HEK293 (cell line): Measurements from ENCODE around the gene GBGT1.

ENCODE experiments used
- CTCF ChIA-PET: fragments of 350-600 bp; formaldehyde crosslinking; extraction: SDS; loops from one replicate; lab custom pipeline; 2021; ENCODE audit warnings: antibody characterized with exemption; lab: Yijun Ruan, JAX
- POLR2A ChIA-PET: fragments of 300-600 bp; formaldehyde crosslinking; extraction: SDS; loops from one replicate; lab custom pipeline; 2020; ENCODE audit warnings: antibody characterized with exemption, inconsistent platforms; lab: Yijun Ruan, JAX
- H3K27ac ChIP-seq: fragments of 200-500 bp; sonication (Bioruptor generic); 2 replicates; pipeline ENCODE4 v1.5.1; 2014; ENCODE audit warnings: low read depth, low read length, control low read depth, inconsistent platforms; ENCODE audit errors: extremely low read depth
- H3K36me3 ChIP-seq, 2 experiments: fragments of 200-500 bp in 1 of 2; sonication (Bioruptor generic) in 1 of 2; 1 replicate in 1 of 2; 2 replicates in 1 of 2; pipeline ENCODE4 v1.5.1; 2014 to 2017; ENCODE audit warnings: inconsistent platforms in 2 of 2, low read length in 2 of 2; ENCODE audit not compliant: control insufficient read depth in 2 of 2, insufficient read depth in 1 of 2
- H3K4me1 ChIP-seq: fragments of 200-500 bp; sonication (Bioruptor generic); 2 replicates; pipeline ENCODE4 v1.5.1; 2014; ENCODE audit warnings: mild to moderate bottlenecking, low read length, inconsistent platforms; ENCODE audit not compliant: control insufficient read depth, insufficient read depth
- H3K4me3 ChIP-seq: 2 replicates; pipeline ENCODE4 v1.5.1; 2011; ENCODE audit warnings: low read depth, mild to moderate bottlenecking, control low read depth, low read length, moderate library complexity
- H3K9me3 ChIP-seq: fragments of 200-500 bp; sonication (Bioruptor generic); 2 replicates; pipeline ENCODE4 v1.5.1; 2014; ENCODE audit warnings: low read depth, low read length, inconsistent platforms; ENCODE audit not compliant: control insufficient read depth, insufficient read depth
- BCL11A ChIP-seq: fragments of 450-650 bp; formaldehyde crosslinking; IDR thresholded peaks from 2 replicates; pipeline ENCODE4 v1.5.1; 2016; ENCODE audit warnings: low read depth, missing biosample characterization, missing genetic modification characterization
- EGR2 ChIP-seq: fragments of 450-650 bp; formaldehyde crosslinking; IDR thresholded peaks from 2 replicates; pipeline ENCODE4 v1.5.1; 2016; ENCODE audit warnings: low read depth, missing biosample characterization, missing genetic modification characterization
- HIC1 ChIP-seq: fragments of 450-650 bp; formaldehyde crosslinking; IDR thresholded peaks from 2 replicates; pipeline ENCODE4 v1.5.1; 2016; ENCODE audit warnings: missing biosample characterization, missing genetic modification characterization
- OSR2 ChIP-seq: fragments of 450-650 bp; formaldehyde crosslinking; IDR thresholded peaks from 2 replicates; pipeline ENCODE4 v1.5.1; 2016; ENCODE audit warnings: missing biosample characterization, missing genetic modification characterization
- PRDM1 ChIP-seq: fragments of 450-650 bp; formaldehyde crosslinking; IDR thresholded peaks from 2 replicates; pipeline ENCODE4; 2016; ENCODE audit warnings: missing biosample characterization, missing genetic modification characterization
- SP2 ChIP-seq: fragments of 450-650 bp; formaldehyde crosslinking; IDR thresholded peaks from 2 replicates; pipeline ENCODE4 v1.5.1; 2016; ENCODE audit warnings: missing biosample characterization, missing genetic modification characterization
- SP3 ChIP-seq: fragments of 450-650 bp; formaldehyde crosslinking; IDR thresholded peaks from 2 replicates; pipeline ENCODE4 v1.5.1; 2016; ENCODE audit warnings: missing biosample characterization, missing genetic modification characterization
- ZBTB8A ChIP-seq: fragments of 450-650 bp; formaldehyde crosslinking; IDR thresholded peaks from 2 replicates; pipeline ENCODE4 v1.5.1; 2016; ENCODE audit warnings: missing biosample characterization, missing genetic modification characterization
- ZFP69B ChIP-seq: fragments of 450-650 bp; formaldehyde crosslinking; IDR thresholded peaks from 2 replicates; pipeline ENCODE4 v1.5.1; 2016; ENCODE audit warnings: missing biosample characterization, missing genetic modification characterization
- ZNF112 ChIP-seq: fragments of 450-650 bp; formaldehyde crosslinking; IDR thresholded peaks from 2 replicates; pipeline ENCODE4 v1.5.0; 2017; ENCODE audit warnings: missing biosample characterization, missing genetic modification characterization
- ZNF169 ChIP-seq: fragments of 450-650 bp; formaldehyde crosslinking; IDR thresholded peaks from 2 replicates; pipeline ENCODE4 v1.5.1; 2016; ENCODE audit warnings: missing biosample characterization, missing genetic modification characterization
- ZNF23 ChIP-seq: fragments of 450-650 bp; formaldehyde crosslinking; IDR thresholded peaks from 2 replicates; pipeline ENCODE4 v1.5.1; 2016; ENCODE audit warnings: missing biosample characterization, missing genetic modification characterization, borderline replicate concordance
- ZNF24 ChIP-seq: fragments of 450-650 bp; formaldehyde crosslinking; IDR thresholded peaks from 2 replicates; pipeline ENCODE4 v1.5.1; 2016; ENCODE audit warnings: missing biosample characterization, missing genetic modification characterization
- ZNF248 ChIP-seq: fragments of 450-650 bp; formaldehyde crosslinking; IDR thresholded peaks from 2 replicates; pipeline ENCODE4 v1.5.1; 2017; ENCODE audit warnings: missing biosample characterization, missing genetic modification characterization
- ZNF433 ChIP-seq: fragments of 450-650 bp; formaldehyde crosslinking; IDR thresholded peaks from 2 replicates; pipeline ENCODE4 v1.5.1; 2016; ENCODE audit warnings: missing biosample characterization, missing genetic modification characterization, low read depth
- ZNF514 ChIP-seq: fragments of 450-650 bp; formaldehyde crosslinking; IDR thresholded peaks from 2 replicates; pipeline ENCODE4 v1.5.1; 2016; ENCODE audit warnings: missing biosample characterization, missing genetic modification characterization
- ZNF529 ChIP-seq: fragments of 450-650 bp; formaldehyde crosslinking; IDR thresholded peaks from 2 replicates; pipeline ENCODE4 v1.5.1; 2017; ENCODE audit warnings: missing genetic modification characterization, missing biosample characterization; ENCODE audit not compliant: insufficient replicate concordance
- ZNF560 ChIP-seq: fragments of 450-650 bp; formaldehyde crosslinking; IDR thresholded peaks from 2 replicates; pipeline ENCODE4 v1.5.1; 2017; ENCODE audit warnings: missing biosample characterization, missing genetic modification characterization, borderline replicate concordance
- ZNF600 ChIP-seq: fragments of 450-650 bp; formaldehyde crosslinking; IDR thresholded peaks from 2 replicates; pipeline ENCODE4 v1.5.1; 2016; ENCODE audit warnings: missing biosample characterization, missing genetic modification characterization
- ZNF629 ChIP-seq: fragments of 450-650 bp; formaldehyde crosslinking; IDR thresholded peaks from 2 replicates; pipeline ENCODE4 v1.5.1; 2017; ENCODE audit warnings: missing biosample characterization, missing genetic modification characterization
- ZNF654 ChIP-seq: fragments of 450-650 bp; formaldehyde crosslinking; IDR thresholded peaks from 2 replicates; pipeline ENCODE4 v1.5.1; 2016; ENCODE audit warnings: low read depth, missing biosample characterization, missing genetic modification characterization
- ZNF692 ChIP-seq: fragments of 450-650 bp; formaldehyde crosslinking; IDR thresholded peaks from 2 replicates; pipeline ENCODE4 v1.5.1; 2016; ENCODE audit warnings: missing biosample characterization, missing genetic modification characterization
- ZSCAN30 ChIP-seq: fragments of 450-650 bp; IDR thresholded peaks from 2 replicates; pipeline ENCODE4 v1.5.1; 2018; ENCODE audit warnings: missing biosample characterization, mild to moderate bottlenecking, missing genetic modification characterization, moderate library complexity
- TF ChIP-seq, protein P1 (sequence below): fragments of 450-650 bp; formaldehyde crosslinking; IDR thresholded peaks from 2 replicates; pipeline ENCODE4 v1.5.1; 2016; ENCODE audit warnings: missing biosample characterization, missing genetic modification characterization
- TF ChIP-seq, protein P2 (sequence below): fragments of 450-650 bp; formaldehyde crosslinking; IDR thresholded peaks from 2 replicates; pipeline ENCODE4 v1.5.1; 2016; ENCODE audit warnings: missing biosample characterization, missing genetic modification characterization, borderline replicate concordance

Gene GBGT1

DNA sequence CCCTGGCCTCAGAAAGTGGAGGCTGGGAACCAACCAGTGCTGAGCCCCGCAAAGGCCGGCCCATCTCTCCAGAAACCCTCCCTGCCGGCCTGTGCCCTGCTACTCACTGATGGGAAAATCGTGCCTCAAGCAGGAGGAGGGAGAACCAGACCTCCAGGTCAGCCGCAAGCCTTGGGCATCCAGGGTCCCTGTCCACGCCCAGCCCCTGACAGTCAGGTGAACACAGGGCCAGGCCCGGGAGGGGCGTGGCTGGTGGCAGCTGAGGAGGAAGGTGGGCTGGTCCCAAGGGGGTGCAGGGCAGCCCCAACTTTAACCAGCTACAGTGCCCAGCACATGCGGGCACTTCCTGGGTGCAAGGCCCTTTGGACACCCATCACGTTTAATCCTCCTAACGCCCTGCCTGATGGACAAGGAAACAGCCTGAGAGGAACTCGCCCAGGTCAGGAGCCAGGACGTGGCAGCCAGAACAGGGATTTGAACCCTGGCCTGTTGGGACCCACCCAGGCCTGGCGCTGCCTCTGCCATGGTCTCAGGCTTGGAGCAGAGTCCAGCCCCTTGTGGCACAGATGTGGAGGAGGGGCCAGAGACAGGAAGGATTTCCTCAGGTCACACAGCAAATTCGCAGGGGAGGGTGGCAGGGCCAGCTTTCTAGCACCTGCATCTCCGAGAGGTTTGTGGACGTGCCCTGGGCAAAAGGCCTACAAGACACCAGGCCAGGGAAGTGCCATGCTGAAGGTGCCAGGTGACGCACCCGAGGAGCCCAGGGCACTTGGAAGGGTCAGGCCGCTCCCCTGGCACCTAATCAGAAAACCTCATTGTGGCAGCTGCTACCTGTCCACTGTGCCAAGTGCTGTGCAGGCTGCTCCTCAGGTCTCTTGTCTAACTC lies 47.1 kb downstream of the GBGT1 start:
- Histone ChIP-seq H3K36me3 (peaks cover 0 to 25% of the 10 kb centered on the region in 2 experiments; a peak in 1 of 3 replicates), H3K4me1 (peaks cover 14% of the 10 kb centered on the region), H3K9me3 (no peaks in the 10 kb centered on the region), H3K4me3 (no peak overlapping the region), H3K27ac (no peak overlapping the region)
- ChIA-PET POLR2A (interaction anchor here (1.0 to 4.0 kb wide), 5 partner anchors 8 to 86 kb away, joined by 3 to 24 read pairs (median 11); partner anchors contain the start of gene GTF3C5), CTCF (interaction anchor here (0.6 to 22.4 kb wide), 4 partner anchors 14 to 216 kb away, joined by 3 to 342 read pairs (median 14); no protein-coding TSS in a partner anchor)
- TF ChIP-seq ZNF24 (tag by site-specific recombination): no peak
- 0 out of 2 replicates have a peak, but pooled peaks have one; percentile 17 for TF ChIP-seq HIC1
- 0 out of 2 replicates have a peak, but pooled peaks have one; percentile 4 for TF ChIP-seq SP2

GRCh38 chr9:133115604-133116345 lies 47.9 kb downstream of the GBGT1 start:
- Histone ChIP-seq H3K4me3 (no peak overlapping the region), H3K27ac (no peak overlapping the region), H3K36me3 (peaks cover 0 to 32% of the 10 kb centered on the region in 2 experiments; a peak in 1 of 3 replicates), H3K4me1 (peaks cover 14% of the 10 kb centered on the region), H3K9me3 (no peaks in the 10 kb centered on the region)
- ChIA-PET CTCF (interaction anchor here (0.6 to 22.4 kb wide), 7 partner anchors 13 to 123 kb away, joined by 3 to 342 read pairs (median 3); no protein-coding TSS in a partner anchor), POLR2A (interaction anchor here (0.5 to 2.6 kb wide), 3 partner anchors 16 to 368 kb away, joined by 3 to 20 read pairs (median 3); partner anchors contain the start of gene GTF3C5)
- TF ChIP-seq ZSCAN30 (tag by site-specific recombination) (no peak), PRDM1 (tag by site-specific recombination) (no peak), ZNF23 (tag by site-specific recombination) (no peak), BCL11A (tag by site-specific recombination) (no peak), ZBTB8A (tag by site-specific recombination) (peak; percentile 22; the same call in 1 of the 2 replicates), ZNF112 (tag by site-specific recombination) (no peak), ZNF629 (tag by site-specific recombination) (peak; percentile 49; the same call in 1 of the 2 replicates), OSR2 (tag by site-specific recombination) (0 out of 2 replicates have a peak, but pooled peaks have one; percentile 36), ZNF600 (peak; percentile 69), SP3 (tag by site-specific recombination) (no peak), ZNF169 (tag by site-specific recombination) (no peak), EGR2 (tag by site-specific recombination) (peak; percentile 56), ZFP69B (tag by site-specific recombination) (peak; percentile 96), ZNF514 (tag by site-specific recombination) (no peak), ZNF433 (tag by site-specific recombination) (no peak), ZNF560 (no peak), ZNF529 (tag by site-specific recombination) (no peak), ZNF248 (tag by site-specific recombination) (no peak), ZNF24 (tag by site-specific recombination) (no peak), SP2 (0 out of 2 replicates have a peak, but pooled peaks have one; percentile 32), ZNF692 (tag by site-specific recombination) (peak; percentile 91), ZNF654 (tag by site-specific recombination) (no peak)
- TF ChIP-seq, protein P1, sequence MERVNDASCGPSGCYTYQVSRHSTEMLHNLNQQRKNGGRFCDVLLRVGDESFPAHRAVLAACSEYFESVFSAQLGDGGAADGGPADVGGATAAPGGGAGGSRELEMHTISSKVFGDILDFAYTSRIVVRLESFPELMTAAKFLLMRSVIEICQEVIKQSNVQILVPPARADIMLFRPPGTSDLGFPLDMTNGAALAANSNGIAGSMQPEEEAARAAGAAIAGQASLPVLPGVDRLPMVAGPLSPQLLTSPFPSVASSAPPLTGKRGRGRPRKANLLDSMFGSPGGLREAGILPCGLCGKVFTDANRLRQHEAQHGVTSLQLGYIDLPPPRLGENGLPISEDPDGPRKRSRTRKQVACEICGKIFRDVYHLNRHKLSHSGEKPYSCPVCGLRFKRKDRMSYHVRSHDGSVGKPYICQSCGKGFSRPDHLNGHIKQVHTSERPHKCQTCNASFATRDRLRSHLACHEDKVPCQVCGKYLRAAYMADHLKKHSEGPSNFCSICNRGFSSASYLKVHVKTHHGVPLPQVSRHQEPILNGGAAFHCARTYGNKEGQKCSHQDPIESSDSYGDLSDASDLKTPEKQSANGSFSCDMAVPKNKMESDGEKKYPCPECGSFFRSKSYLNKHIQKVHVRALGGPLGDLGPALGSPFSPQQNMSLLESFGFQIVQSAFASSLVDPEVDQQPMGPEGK (tag by site-specific recombination): 0 out of 2 replicates have a peak, but pooled peaks have one; percentile 44
- TF ChIP-seq, protein P2, sequence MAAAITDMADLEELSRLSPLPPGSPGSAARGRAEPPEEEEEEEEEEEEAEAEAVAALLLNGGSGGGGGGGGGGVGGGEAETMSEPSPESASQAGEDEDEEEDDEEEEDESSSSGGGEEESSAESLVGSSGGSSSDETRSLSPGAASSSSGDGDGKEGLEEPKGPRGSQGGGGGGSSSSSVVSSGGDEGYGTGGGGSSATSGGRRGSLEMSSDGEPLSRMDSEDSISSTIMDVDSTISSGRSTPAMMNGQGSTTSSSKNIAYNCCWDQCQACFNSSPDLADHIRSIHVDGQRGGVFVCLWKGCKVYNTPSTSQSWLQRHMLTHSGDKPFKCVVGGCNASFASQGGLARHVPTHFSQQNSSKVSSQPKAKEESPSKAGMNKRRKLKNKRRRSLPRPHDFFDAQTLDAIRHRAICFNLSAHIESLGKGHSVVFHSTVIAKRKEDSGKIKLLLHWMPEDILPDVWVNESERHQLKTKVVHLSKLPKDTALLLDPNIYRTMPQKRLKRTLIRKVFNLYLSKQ (tag by site-specific recombination): no peak
